ENCODE measurements around the gene PYCR2.

DNA sequence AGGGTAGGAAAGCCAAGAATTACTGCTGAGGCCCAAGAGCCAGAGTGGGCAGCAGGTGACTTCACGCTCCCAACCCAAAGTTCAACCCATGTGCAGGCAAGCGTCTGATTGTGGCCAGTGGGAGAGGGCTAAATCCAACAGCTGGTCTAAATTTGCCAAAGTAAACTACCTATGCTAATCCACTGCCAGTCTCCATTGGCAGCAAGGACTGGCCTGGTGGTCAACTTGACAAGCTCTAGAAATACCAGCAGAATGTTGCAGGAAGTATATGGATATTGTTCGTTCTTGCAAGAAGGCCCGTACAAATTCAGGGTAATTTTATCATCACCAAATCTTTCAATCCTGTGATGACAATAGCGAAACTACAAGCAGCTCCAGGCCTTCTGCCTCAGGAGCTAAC, 43.4 kb downstream of the PYCR2 start:
- TF ChIP-seq CTCF (IDR thresholded peaks at IDR 0.05), result no peak
- TF ChIP-seq POLR2A (IDR thresholded peaks at IDR 0.05), result no peak

All from heart left ventricle (tissue), 13 donors.